ENCODE measurements around the gene IL32.
"Not testable (repeated sequence)": the region's sequence is repeated elsewhere in the genome, so short reads cannot be mapped to it uniquely, and the experiment has no call there.

The IL32 gene

GRCh38 chr16:3070608-3071111 lies 5.2 kb downstream of the IL32 start:
- no peak for DNase-seq (ENCODE audit: low read depth in 2 of 2)

GRCh38 chr16:3071655-3072054 lies 6.2 kb downstream of the IL32 start:
- DNase-seq (ENCODE audit: low read depth in 2 of 2) = no peak

- DNase-seq (ENCODE audit: low read depth in 2 of 2) = not testable (repeated sequence)
These were observed 6.7 kb downstream of the IL32 start for GRCh38 chr16:3072148-3072547.

GRCh38 chr16:3072576-3073263 lies 7.3 kb downstream of the IL32 start:
- DNase-seq (ENCODE audit: low read depth in 2 of 2) = not testable (repeated sequence)

- DNase-seq (ENCODE audit: low read depth in 2 of 2) = no peak
These were observed 8.0 kb downstream of the IL32 start for GRCh38 chr16:3073448-3073847.

- peak; percentile 77 for DNase-seq (ENCODE audit: low read depth in 2 of 2)
These were observed 9.6 kb downstream of the IL32 start for GRCh38 chr16:3074860-3075522.

- DNase-seq (ENCODE audit: low read depth in 2 of 2) = no peak
These were observed 10.1 kb downstream of the IL32 start for GRCh38 chr16:3075523-3075915.

GRCh38 chr16:3075946-3076345 lies 10.5 kb downstream of the IL32 start:
- DNase-seq (ENCODE audit: low read depth in 2 of 2) = not testable (repeated sequence)

- DNase-seq (ENCODE audit: low read depth in 2 of 2) = no peak
These were observed 11.1 kb downstream of the IL32 start for GRCh38 chr16:3076577-3076976.

GRCh38 chr16:3080024-3080423 lies 14.6 kb downstream of the IL32 start:
- DNase-seq (ENCODE audit: low read depth in 2 of 2) = no peak

GRCh38 chr16:3081957-3082356 lies 16.5 kb downstream of the IL32 start:
- DNase-seq (ENCODE audit: low read depth in 2 of 2) = not testable (repeated sequence)

- DNase-seq (ENCODE audit: low read depth in 2 of 2) = not testable (repeated sequence)
These were observed 18.0 kb downstream of the IL32 start for GRCh38 chr16:3083408-3083807.

GRCh38 chr16:3084491-3084890 lies 19.1 kb downstream of the IL32 start:
- DNase-seq (ENCODE audit: low read depth in 2 of 2) = no peak

GRCh38 chr16:3084969-3085670 lies 19.7 kb downstream of the IL32 start:
- no peak for DNase-seq (ENCODE audit: low read depth in 2 of 2)

GRCh38 chr16:3085868-3086595 lies 20.6 kb downstream of the IL32 start:
- no peak for DNase-seq (ENCODE audit: low read depth in 2 of 2)

GRCh38 chr16:3086596-3087242 lies 21.3 kb downstream of the IL32 start:
- no peak for DNase-seq (ENCODE audit: low read depth in 2 of 2)

- no peak for DNase-seq (ENCODE audit: low read depth in 2 of 2)
These were observed 22.1 kb downstream of the IL32 start for GRCh38 chr16:3087243-3088235.

GRCh38 chr16:3088450-3088849 lies 23.0 kb downstream of the IL32 start:
- DNase-seq (ENCODE audit: low read depth in 2 of 2) = no peak

- DNase-seq (ENCODE audit: low read depth in 2 of 2) = no peak
These were observed 23.7 kb downstream of the IL32 start for GRCh38 chr16:3088925-3089716.

Measured in stimulated activated CD4-positive, alpha-beta T cell treated with anti-CD3 and anti-CD28 coated beads, Interleukin-15, amount 100 ng/mL, for 48 hours (primary cell).